Measurements from ENCODE around the gene TBX18. TPM values are rescaled to one million over a fixed set of nuclear protein-coding genes. Genes with fewer than 3 reads are reported as not detected.

The TBX18 gene
- total and polyA plus RNA-seq, 4 donors: 0.10 to 0.59 (median 0.19) TPM; not detected in 1

GRCh38 chr6:84798257-84798656 is 33.9 kb upstream of the TBX18 start:
- Histone ChIP-seq H3K9ac (ENCODE audit: low read depth in 1 of 2, low read length in 2 of 2) (no peak overlapping the region), H3K36me3 (ENCODE audit: control insufficient read depth in 4 of 4, insufficient read depth in 3 of 4, low read depth in 1 of 4, low read length in 3 of 4) (no peaks in the 10 kb centered on the region), H3K9me3 (ENCODE audit: control insufficient read depth in 4 of 4, low read length in 3 of 4) (peaks cover 0 to 2% (median 0%) of the 10 kb centered on the region in 4 donors), H3K27me3 (ENCODE audit: control insufficient read depth in 4 of 4, insufficient read depth in 4 of 4, low read length in 3 of 4) (no peaks in the 10 kb centered on the region), H3K4me3 (ENCODE audit: low read depth in 1 of 3, low read length in 3 of 3) (no peak overlapping the region), H3K4me1 (ENCODE audit: control insufficient read depth in 4 of 4, insufficient read depth in 4 of 4, low read length in 3 of 4) (no peaks in the 10 kb centered on the region), H3K27ac (ENCODE audit: low read depth in 1 of 2, low read length in 2 of 2) (no peak overlapping the region)
- 63% methylated on average over 1 of the region's 1 CpG for WGBS
- TF ChIP-seq RAD21 (IDR thresholded peaks at IDR 0.05) (no peak), JUND (IDR thresholded peaks at IDR 0.05) (no peak), YY1 (IDR thresholded peaks at IDR 0.05) (no peak), ZBTB33 (IDR thresholded peaks at IDR 0.05) (no peak), SP1 (IDR thresholded peaks at IDR 0.05) (no peak), TAF1 (conservative IDR thresholded peaks at IDR 0.05) (no peak), NR2F2 (IDR thresholded peaks at IDR 0.05) (no peak), FOXA2 (IDR thresholded peaks at IDR 0.05) (no peak), RXRA (IDR thresholded peaks at IDR 0.05) (no peak), MAX (IDR thresholded peaks at IDR 0.05) (no peak), HNF4A (conservative IDR thresholded peaks at IDR 0.05) (no peak), GABPA (IDR thresholded peaks at IDR 0.05 in 1 of 2, conservative IDR thresholded peaks at IDR 0.05 in 1 of 2) (no peak)
- TF ChIP-seq, protein P1, sequence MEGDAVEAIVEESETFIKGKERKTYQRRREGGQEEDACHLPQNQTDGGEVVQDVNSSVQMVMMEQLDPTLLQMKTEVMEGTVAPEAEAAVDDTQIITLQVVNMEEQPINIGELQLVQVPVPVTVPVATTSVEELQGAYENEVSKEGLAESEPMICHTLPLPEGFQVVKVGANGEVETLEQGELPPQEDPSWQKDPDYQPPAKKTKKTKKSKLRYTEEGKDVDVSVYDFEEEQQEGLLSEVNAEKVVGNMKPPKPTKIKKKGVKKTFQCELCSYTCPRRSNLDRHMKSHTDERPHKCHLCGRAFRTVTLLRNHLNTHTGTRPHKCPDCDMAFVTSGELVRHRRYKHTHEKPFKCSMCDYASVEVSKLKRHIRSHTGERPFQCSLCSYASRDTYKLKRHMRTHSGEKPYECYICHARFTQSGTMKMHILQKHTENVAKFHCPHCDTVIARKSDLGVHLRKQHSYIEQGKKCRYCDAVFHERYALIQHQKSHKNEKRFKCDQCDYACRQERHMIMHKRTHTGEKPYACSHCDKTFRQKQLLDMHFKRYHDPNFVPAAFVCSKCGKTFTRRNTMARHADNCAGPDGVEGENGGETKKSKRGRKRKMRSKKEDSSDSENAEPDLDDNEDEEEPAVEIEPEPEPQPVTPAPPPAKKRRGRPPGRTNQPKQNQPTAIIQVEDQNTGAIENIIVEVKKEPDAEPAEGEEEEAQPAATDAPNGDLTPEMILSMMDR (IDR thresholded peaks at IDR 0.05; ENCODE audit: low read depth, low read length, missing input control): no peak
- TF ChIP-seq, protein P2, sequence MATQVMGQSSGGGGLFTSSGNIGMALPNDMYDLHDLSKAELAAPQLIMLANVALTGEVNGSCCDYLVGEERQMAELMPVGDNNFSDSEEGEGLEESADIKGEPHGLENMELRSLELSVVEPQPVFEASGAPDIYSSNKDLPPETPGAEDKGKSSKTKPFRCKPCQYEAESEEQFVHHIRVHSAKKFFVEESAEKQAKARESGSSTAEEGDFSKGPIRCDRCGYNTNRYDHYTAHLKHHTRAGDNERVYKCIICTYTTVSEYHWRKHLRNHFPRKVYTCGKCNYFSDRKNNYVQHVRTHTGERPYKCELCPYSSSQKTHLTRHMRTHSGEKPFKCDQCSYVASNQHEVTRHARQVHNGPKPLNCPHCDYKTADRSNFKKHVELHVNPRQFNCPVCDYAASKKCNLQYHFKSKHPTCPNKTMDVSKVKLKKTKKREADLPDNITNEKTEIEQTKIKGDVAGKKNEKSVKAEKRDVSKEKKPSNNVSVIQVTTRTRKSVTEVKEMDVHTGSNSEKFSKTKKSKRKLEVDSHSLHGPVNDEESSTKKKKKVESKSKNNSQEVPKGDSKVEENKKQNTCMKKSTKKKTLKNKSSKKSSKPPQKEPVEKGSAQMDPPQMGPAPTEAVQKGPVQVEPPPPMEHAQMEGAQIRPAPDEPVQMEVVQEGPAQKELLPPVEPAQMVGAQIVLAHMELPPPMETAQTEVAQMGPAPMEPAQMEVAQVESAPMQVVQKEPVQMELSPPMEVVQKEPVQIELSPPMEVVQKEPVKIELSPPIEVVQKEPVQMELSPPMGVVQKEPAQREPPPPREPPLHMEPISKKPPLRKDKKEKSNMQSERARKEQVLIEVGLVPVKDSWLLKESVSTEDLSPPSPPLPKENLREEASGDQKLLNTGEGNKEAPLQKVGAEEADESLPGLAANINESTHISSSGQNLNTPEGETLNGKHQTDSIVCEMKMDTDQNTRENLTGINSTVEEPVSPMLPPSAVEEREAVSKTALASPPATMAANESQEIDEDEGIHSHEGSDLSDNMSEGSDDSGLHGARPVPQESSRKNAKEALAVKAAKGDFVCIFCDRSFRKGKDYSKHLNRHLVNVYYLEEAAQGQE (IDR thresholded peaks at IDR 0.05): no peak
- TF ChIP-seq, protein P3, sequence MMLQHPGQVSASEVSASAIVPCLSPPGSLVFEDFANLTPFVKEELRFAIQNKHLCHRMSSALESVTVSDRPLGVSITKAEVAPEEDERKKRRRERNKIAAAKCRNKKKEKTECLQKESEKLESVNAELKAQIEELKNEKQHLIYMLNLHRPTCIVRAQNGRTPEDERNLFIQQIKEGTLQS (IDR thresholded peaks at IDR 0.05): no peak
- DNase-seq (ENCODE audit: low spot score): no peak

DNA sequence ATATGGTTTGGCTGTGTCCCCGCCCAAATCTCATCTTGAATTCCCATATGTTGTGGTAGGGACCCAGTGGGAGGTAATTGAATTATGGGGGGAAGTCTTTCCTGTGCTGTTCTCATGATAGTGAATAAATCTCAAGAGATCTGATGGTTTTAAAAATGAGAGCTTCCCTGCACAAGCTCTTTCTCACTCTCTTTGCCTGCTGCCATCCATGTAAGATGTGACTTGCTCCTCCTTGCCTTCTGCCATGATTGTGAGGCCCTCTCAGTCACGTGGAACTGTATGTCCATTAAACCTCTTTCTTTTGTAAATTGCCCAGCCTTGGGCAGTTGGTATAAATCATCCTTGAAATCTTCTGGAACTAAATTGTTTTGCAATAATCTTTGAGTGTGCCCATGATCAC is 31.9 kb upstream of the TBX18 start:
- Histone ChIP-seq H3K27me3 (ENCODE audit: control insufficient read depth in 4 of 4, insufficient read depth in 4 of 4, low read length in 3 of 4) (no peaks in the 10 kb centered on the region), H3K9me3 (ENCODE audit: control insufficient read depth in 4 of 4, low read length in 3 of 4) (peaks cover 0 to 2% (median 0%) of the 10 kb centered on the region in 4 donors), H3K27ac (ENCODE audit: low read depth in 1 of 2, low read length in 2 of 2) (no peak overlapping the region), H3K4me1 (ENCODE audit: control insufficient read depth in 4 of 4, insufficient read depth in 4 of 4, low read length in 3 of 4) (no peaks in the 10 kb centered on the region), H3K4me3 (ENCODE audit: low read depth in 1 of 3, low read length in 3 of 3) (no peak overlapping the region), H3K9ac (ENCODE audit: low read depth in 1 of 2, low read length in 2 of 2) (no peak overlapping the region), H3K36me3 (ENCODE audit: control insufficient read depth in 4 of 4, insufficient read depth in 3 of 4, low read depth in 1 of 4, low read length in 3 of 4) (no peaks in the 10 kb centered on the region)
- WGBS: 51% methylated on average over 2 of the region's 2 CpGs
- TF ChIP-seq EGR1 (IDR thresholded peaks at IDR 0.05; ENCODE audit: low read depth in 2 of 2) (no peak), RAD21 (IDR thresholded peaks at IDR 0.05) (no peak), YY1 (IDR thresholded peaks at IDR 0.05) (no peak), ZBTB33 (IDR thresholded peaks at IDR 0.05) (no peak), MAX (IDR thresholded peaks at IDR 0.05) (no peak), NR2F2 (IDR thresholded peaks at IDR 0.05) (no peak), FOXA2 (IDR thresholded peaks at IDR 0.05) (no peak), HNF4G (IDR thresholded peaks at IDR 0.05) (no peak), RXRA (IDR thresholded peaks at IDR 0.05) (no peak), TAF1 (conservative IDR thresholded peaks at IDR 0.05) (no peak), GABPA (IDR thresholded peaks at IDR 0.05 in 1 of 2, conservative IDR thresholded peaks at IDR 0.05 in 1 of 2) (no peak), FOXA1 (IDR thresholded peaks at IDR 0.05) (no peak), HNF4A (conservative IDR thresholded peaks at IDR 0.05) (no peak)
- TF ChIP-seq, protein P3 (IDR thresholded peaks at IDR 0.05): no peak
- TF ChIP-seq, protein P1 (IDR thresholded peaks at IDR 0.05; ENCODE audit: low read depth, low read length, missing input control): no peak
- DNase-seq (ENCODE audit: low spot score): no peak
